HG03469 (cell line): Measurements from ENCODE around the gene OPN1LW.
"Not testable (repeated sequence)": the region's sequence is repeated elsewhere in the genome, so short reads cannot be mapped to it uniquely, and the experiment has no call there.

Source experiments
- ATAC-seq: cut with Tn5 transposase; IDR thresholded peaks from one replicate; pipeline ENCODE4 v1.9.1; 2021; ENCODE audit warnings: mild to moderate bottlenecking, moderate library complexity, moderate number of reproducible peaks; ENCODE audit not compliant: unreplicated experiment

OPN1LW gene

DNA sequence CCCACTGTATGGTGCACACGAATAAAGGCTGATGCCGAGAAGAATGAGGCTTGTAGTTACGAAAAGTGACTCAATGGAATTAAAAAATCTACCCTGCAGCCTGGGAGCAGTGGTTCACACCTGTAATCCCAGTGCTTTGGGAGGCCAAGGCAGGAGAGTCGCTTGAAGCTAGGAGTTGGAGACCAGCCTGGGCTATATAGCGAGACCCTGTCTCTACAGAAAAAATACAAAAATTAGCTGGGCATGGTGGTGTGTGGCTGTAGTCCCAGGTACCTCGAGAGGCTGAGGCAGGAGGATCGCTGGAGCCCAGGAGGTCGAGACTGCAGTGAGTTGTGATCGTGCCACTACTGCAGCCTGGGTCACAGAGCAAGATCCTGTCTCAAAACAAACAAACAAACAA, 11.7 kb upstream of the OPN1LW start:
- no peak for ATAC-seq

DNA sequence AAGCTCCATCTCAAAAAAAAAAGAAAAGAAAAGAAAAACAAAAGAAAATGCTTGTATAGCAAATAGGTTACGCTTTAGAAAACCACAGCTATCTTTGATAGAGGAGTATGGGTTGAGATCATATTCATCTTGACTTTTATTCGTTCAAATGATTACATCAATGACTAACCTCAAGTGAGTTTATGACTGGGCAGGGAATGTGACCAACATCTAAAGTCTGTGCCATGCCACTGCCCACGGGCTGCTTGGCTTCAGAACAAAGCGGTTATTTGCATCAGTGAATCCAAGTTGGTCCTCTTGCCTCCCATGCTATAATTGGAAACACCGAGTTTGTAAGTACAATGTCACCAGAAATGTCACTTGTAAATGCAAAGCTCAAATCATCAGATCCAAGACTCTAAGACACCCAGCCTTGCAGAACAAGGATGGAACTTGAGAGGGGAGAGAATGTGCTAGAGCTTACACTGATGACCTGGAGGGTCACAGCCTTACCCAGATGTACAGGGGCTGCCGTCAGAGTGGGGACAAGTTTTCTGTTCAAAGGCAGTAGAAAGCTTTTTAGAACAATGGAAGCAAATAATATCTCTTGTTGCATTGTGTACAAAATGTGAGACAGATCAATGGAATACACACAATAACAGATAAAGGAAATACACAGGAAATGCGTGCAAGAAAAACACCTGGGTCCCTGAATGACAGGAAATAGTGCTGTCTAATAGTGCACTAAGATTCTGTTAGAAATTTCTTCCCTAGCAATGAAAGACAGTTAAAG, 8.4 kb upstream of the OPN1LW start:
- ATAC-seq, result no peak

DNA sequence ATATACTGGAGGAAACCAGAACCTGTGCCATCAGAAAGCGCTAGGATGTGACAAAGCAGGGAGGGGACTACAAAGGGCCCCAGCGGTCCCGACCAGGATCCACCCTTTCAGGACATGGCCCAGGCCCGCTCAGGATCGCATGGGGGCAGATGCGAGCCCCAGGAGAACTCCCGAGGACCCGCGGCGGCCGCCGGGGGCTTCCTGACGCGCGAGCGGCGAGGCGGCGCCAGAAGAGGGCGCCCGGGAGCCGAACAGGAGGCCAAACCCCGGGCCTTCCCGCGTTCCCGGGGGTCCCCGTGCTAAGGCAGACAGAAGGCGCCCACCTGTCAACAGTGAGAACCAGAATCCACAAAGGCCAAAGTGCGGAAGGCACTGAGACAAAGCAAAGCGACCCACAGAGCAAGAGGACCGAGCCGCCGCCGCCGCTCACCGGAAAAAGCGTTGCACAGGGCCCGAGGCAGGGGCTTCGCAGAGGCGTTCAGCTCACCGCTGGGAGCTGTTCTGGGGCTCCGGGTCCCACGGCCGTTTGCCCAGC, 7.3 kb upstream of the OPN1LW start:
- no peak for ATAC-seq

DNA sequence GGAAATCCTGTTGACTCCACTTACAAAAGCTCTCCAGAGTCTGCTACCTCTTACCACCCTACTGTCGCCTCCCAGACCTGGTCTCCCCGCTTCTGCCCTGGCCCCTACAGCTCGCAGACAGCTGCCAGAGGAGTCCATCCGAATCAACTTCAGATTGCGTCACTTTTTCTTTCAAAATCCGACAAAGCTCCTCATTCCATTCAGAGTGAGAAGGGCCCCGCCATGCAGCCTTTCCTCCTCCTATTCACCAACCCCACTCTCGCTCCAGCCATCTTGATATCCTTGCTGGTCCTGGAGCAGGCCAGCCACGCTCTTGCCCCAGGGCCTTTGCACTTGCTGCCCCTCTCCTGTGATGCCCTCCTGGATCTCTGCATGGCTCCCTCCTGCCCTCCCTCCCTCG, 5.2 kb upstream of the OPN1LW start:
- no peak for ATAC-seq

DNA sequence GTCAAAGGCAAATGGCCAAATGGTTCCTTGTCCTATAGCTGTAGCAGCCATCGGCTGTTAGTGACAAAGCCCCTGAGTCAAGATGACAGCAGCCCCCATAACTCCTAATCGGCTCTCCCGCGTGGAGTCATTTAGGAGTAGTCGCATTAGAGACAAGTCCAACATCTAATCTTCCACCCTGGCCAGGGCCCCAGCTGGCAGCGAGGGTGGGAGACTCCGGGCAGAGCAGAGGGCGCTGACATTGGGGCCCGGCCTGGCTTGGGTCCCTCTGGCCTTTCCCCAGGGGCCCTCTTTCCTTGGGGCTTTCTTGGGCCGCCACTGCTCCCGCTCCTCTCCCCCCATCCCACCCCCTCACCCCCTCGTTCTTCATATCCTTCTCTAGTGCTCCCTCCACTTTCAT, 3.8 kb upstream of the OPN1LW start:
- no peak for ATAC-seq

DNA sequence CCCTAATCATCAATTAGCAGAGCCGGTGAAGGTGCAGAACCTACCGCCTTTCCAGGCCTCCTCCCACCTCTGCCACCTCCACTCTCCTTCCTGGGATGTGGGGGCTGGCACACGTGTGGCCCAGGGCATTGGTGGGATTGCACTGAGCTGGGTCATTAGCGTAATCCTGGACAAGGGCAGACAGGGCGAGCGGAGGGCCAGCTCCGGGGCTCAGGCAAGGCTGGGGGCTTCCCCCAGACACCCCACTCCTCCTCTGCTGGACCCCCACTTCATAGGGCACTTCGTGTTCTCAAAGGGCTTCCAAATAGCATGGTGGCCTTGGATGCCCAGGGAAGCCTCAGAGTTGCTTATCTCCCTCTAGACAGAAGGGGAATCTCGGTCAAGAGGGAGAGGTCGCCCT, 3.3 kb upstream of the OPN1LW start:
- ATAC-seq, result no peak

DNA sequence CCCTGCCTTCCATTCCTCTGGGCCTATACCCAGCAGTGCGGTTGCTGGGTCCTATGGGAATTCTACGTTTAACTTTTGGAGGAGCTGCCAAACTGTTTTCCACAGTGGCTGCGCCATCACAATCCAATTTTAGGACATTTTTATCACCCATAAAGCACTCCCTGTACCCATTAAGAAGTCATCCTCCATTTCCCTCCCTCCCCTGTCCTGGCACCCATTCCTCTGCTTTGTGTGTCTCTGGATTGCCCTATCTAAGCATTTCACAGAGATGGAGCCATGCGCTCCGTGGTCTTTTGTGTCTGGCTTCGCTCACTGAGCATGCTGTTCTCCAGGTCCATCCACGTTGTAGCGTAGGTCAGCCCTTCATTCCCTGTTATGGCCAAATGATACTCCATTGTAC, 1.7 kb upstream of the OPN1LW start:
- ATAC-seq, result no peak

DNA sequence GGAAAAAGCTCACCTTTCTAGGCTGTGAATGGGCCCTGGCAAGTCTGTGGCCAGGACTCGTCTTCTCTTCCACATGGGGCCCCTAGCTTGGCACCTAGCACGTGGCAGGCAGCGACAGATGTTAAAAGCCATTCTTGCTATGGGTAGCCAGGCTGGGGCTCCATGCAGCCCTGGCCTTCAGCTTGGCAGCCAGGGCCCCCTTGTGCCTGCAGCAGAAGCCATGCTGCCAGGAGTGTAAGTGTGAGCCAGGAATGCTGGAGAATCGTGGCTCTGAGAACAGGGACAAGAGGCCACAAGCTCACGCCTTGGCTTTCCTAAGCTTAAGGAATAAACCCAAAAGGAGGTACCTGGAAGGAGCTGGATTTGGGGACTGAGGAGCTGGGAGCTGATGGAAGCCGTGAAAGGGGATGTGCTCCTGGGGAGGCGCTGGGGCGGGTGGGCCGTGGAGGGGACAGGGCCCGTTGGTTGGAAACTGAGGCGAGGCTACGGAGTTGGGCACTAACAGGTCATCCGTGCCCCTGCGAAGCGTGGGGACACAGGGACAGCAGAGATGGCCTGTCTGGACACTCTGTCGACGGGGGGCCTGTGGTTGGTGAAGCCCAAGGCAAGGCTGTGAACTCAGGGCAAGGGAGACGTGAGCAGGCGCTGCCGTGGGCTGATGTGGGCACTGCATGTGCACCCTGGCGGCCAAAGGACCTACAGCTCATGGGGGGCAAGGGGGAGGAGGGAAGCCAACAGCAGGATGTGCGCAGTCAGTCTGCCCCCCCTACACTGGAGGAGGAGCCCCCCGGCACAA, 895 bp upstream of the OPN1LW start:
- no peak for ATAC-seq

DNA sequence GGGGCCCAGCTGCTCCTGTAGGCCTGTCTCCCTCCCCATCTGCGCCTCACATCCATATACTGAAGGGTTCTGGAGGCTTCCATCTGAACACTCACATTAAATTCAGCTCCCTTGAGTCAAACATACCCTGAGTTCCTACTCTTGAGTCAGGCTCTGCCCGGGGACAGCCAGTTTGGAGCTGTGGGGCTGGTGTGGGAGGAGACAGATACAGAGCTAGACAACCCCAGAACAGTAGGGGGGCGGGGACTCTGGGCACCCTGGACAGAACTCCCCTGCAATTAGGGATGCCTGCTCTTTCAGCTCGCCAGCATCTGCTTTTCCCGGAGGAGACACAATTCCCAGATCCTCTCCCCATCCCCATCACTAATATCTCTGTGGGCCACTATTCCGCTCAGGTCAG, 7.0 kb downstream of the OPN1LW start:
- not testable (repeated sequence) for ATAC-seq

DNA sequence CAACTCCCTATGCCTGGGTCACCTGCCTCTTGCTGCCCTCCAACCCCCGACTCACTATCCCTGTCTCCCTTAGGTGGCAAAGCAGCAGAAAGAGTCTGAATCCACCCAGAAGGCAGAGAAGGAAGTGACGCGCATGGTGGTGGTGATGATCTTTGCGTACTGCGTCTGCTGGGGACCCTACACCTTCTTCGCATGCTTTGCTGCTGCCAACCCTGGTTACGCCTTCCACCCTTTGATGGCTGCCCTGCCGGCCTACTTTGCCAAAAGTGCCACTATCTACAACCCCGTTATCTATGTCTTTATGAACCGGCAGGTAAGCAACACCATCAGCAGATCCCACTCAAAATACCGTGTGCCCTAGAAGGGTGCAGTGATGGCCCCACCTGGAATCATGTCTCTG, 12.2 kb downstream of the OPN1LW start:
- ATAC-seq, result not testable (repeated sequence)

DNA sequence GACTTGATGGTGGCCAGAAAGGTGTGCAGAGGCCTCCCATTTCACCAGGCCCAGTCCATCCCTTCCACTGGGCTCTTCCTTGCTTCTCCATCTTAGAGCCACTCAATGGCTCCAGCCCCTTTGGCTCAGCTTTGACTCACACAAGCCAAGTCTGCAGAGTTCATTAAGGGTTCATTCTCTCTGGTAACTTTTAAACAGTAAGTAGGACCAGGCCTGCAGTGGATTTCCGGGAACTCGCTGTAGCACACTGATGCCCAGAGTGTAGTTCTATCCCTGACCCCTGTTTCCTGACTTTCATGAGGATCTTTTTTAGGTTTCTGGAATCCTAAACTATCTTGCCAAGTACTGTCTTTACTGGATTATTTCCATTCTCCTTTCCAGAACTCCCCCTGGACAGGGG, 13.2 kb downstream of the OPN1LW start:
- not testable (repeated sequence) for ATAC-seq

DNA sequence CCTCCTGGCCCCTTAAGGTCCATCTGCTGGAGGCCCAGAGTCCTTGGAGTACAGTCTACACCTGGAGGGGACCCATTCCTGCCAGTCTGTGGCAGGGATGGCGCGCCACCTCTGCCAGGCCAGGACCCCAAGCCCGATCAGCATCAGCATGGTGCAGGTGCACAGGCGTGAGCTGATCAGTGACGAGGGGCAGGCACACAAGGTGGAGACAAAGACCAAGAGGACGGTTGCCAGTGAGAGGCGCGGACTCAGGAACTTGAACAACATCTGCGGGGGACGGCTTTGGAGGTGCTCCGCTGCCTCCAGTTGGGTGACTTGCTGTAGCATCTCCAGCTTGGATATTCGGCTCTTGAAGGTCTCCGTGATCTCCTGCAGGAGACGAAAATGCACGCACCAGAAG, 15.3 kb downstream of the OPN1LW start:
- ATAC-seq, result not testable (repeated sequence)

DNA sequence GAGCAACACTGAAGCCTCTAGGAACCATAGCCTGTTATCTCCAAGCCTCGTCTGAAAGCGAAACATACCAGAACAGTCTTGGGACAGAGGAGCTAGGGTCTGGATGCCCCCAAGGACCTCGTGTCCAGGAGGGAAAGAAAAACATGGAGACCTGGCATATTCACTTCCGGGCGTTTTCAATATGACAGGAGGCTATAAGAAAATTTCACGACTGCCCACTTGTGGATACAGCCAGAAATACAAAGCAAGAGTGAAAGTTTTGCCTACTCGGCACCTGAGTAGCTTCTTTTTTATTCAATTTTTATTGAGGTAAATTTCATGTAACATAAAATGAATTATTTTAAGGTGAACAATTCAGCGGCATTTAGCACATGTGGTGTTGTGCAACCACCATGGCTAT, 20.9 kb downstream of the OPN1LW start:
- ATAC-seq, result not testable (repeated sequence)

DNA sequence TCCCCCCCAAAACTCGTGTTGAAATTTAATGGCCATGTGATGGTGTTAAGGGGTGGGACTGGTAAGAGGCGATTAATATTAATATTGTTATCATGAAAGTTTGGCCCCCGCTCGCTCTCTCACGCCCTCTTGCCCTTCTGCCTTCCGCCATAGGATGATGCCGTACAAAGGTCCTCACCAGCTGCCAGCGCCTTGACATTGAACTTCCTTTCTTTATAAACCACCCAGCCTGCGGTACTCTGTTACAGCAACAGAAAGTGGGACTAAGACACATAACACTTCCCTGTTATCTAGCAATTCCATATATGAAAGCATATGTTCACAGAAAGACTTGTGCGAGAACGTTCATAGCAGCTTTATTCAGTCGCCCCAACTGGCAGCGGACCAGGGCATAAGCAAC, 24.3 kb downstream of the OPN1LW start:
- not testable (repeated sequence) for ATAC-seq

DNA sequence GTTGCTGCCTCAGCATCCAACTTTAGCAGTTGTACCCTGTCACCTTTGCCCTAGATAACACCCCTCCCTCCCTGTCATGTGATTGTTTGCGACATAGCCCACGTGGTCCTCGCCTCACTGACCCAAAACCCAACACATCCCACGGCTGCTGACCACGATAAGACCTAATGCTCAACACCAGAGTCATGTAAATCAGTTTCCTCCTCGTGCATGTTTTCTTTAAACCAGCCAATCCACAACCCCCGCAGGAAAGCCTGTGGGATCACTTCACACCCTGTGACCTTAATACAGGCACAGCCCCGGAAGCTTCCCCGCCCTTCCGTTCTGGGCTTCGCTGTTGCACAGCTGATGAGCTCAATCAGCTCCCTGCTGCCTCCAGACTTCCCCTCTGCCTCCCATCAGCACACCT, 28.5 kb downstream of the OPN1LW start:
- ATAC-seq, result not testable (repeated sequence)

DNA sequence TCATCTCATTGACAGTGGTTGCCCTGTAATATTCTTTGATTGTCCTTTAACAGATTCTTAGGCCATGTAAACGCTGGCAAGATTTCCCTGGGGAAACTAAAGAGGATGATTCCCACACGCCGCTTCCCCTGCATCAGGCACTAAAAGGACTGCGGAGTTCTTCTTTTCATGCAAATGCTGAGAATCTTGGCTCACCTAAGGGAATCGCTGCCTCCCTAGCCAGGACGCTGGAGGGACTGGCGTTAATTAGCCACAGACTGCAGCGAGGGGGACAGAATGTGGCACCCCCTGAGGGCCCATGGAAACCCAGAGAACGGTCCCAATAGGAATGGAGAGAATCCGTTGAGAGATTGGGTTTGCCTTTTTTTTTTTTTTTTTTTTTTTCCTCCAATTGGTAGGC, 30.3 kb downstream of the OPN1LW start:
- not testable (repeated sequence) for ATAC-seq

DNA sequence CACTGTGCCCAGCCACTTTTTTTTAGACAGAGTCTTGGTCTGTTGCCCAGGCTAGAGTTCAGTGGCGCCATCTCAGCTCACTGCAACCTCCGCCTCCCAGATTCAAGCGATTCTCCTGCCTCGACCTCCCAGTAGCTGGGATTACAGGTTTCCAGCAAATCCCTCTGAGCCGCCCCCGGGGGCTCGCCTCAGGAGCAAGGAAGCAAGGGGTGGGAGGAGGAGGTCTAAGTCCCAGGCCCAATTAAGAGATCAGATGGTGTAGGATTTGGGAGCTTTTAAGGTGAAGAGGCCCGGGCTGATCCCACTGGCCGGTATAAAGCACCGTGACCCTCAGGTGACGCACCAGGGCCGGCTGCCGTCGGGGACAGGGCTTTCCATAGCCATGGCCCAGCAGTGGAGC, 38.3 kb downstream of the OPN1LW start, which contains the start of gene OPN1MW:
Gene OPN1MW, plus strand, starts transcription at position 301 of the 400 bp plus-strand sequence. Its CDS starts 82 bp downstream, at position 383.
- ATAC-seq, result not testable (repeated sequence)

DNA sequence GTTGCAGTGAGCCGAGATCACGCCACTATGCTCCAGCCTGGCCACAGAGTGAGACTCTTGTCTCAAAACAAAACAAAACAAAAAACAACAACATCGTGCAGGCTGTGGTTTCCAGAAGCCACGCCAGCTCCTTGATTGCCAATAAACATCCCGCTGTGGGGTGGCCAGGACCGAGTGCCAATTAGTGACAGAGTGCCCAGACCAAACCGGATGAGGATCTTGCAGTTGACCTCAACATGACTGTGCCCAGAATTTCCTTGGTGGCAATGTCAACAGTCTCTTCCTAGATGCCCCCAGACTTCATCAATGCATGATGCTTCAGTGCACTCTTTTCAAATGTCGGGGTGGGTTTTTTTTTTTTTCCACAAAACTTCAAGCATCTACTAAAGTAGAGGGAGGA, 39.8 kb downstream of the OPN1LW start:
- ATAC-seq, result not testable (repeated sequence)

DNA sequence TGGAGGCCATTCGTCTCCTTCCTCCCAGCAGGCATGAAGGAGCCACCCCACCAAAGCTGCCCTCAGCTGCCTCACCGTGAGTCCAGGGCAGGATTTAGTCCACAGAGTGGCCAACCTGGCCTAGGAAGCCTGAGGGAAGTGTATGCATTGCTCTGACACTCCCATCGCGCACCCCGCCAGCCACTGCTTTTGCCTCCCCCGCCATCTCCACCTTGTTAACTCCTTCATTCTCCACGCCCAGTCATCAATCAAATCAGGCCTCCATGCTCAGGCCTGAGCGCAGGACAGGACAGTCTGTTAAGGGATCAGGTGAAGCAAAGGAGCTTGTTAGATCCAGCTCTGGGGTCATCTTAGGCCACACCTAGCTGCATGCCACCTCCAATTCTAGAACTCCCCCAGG, 48.8 kb downstream of the OPN1LW start:
- ATAC-seq, result not testable (repeated sequence)

DNA sequence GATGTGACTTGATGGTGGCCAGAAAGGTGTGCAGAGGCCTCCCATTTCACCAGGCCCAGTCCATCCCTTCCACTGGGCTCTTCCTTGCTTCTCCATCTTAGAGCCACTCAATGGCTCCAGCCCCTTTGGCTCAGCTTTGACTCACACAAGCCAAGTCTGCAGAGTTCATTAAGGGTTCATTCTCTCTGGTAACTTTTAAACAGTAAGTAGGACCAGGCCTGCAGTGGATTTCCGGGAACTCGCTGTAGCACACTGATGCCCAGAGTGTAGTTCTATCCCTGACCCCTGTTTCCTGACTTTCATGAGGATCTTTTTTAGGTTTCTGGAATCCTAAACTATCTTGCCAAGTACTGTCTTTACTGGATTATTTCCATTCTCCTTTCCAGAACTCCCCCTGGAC, 50.3 kb downstream of the OPN1LW start:
- not testable (repeated sequence) for ATAC-seq

DNA sequence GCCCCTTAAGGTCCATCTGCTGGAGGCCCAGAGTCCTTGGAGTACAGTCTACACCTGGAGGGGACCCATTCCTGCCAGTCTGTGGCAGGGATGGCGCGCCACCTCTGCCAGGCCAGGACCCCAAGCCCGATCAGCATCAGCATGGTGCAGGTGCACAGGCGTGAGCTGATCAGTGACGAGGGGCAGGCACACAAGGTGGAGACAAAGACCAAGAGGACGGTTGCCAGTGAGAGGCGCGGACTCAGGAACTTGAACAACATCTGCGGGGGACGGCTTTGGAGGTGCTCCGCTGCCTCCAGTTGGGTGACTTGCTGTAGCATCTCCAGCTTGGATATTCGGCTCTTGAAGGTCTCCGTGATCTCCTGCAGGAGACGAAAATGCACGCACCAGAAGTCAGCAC, 52.4 kb downstream of the OPN1LW start:
- not testable (repeated sequence) for ATAC-seq
